Measurements from ENCODE around the gene FKBP5.
"Not testable (repeated sequence)": the region's sequence is repeated elsewhere in the genome, so short reads cannot be mapped to it uniquely, and the experiment has no call there.

Gene FKBP5

GRCh38 chr6:35691027-35691824, 2.5 kb upstream of the FKBP5 start:
- peak in 36 of 56 donors; percentile 3 to 72 (median 35) for DNase-seq

- DNase-seq: no peak
Observed at GRCh38 chr6:35690484-35690883, 1.8 kb upstream of the FKBP5 start.

- DNase-seq: not testable (repeated sequence)
Observed at GRCh38 chr6:35690006-35690405, 1.3 kb upstream of the FKBP5 start.

- DNase-seq: peak in 25 of 56 donors; percentile 7 to 64 (median 27)
Observed at GRCh38 chr6:35687658-35688604, 784 bp downstream of the FKBP5 start.

GRCh38 chr6:35686873-35687555, 1.7 kb downstream of the FKBP5 start:
- DNase-seq: no peak

- DNase-seq: no peak
Observed at GRCh38 chr6:35686436-35686835, 2.3 kb downstream of the FKBP5 start.

- DNase-seq: no peak
Observed at GRCh38 chr6:35683267-35683666, 5.4 kb downstream of the FKBP5 start.

- DNase-seq: no peak
Observed at GRCh38 chr6:35681298-35681697, 7.4 kb downstream of the FKBP5 start.

- no peak for DNase-seq
Observed at GRCh38 chr6:35679399-35679798, 9.3 kb downstream of the FKBP5 start.

- no peak for DNase-seq
Observed at GRCh38 chr6:35678814-35679213, 9.9 kb downstream of the FKBP5 start.

GRCh38 chr6:35678021-35678654, 10.6 kb downstream of the FKBP5 start:
- DNase-seq: no peak

GRCh38 chr6:35677456-35677855, 11.3 kb downstream of the FKBP5 start:
- no peak for DNase-seq

GRCh38 chr6:35675871-35676459, 12.8 kb downstream of the FKBP5 start:
- no peak for DNase-seq

- no peak for DNase-seq
Observed at GRCh38 chr6:35674594-35674993, 14.1 kb downstream of the FKBP5 start.

GRCh38 chr6:35673755-35674154, 15.0 kb downstream of the FKBP5 start:
- no peak for DNase-seq

- DNase-seq: not testable (repeated sequence)
Observed at GRCh38 chr6:35673284-35673666, 15.4 kb downstream of the FKBP5 start.

GRCh38 chr6:35670453-35670852, 18.3 kb downstream of the FKBP5 start:
- DNase-seq: not testable (repeated sequence)

GRCh38 chr6:35669451-35670045, 19.2 kb downstream of the FKBP5 start:
- DNase-seq: no peak

- no peak for DNase-seq
Observed at GRCh38 chr6:35668744-35669450, 19.8 kb downstream of the FKBP5 start.

GRCh38 chr6:35668096-35668495, 20.6 kb downstream of the FKBP5 start:
- DNase-seq: no peak
